B cell (primary cell): ENCODE data around the gene CHTOP.

Experiments used
- CTCF ChIP-seq: fragments of 200-600 bp; IDR thresholded peaks from one replicate; pipeline ENCODE4 v1.8.0; 2022; ENCODE audit warnings: antibody characterized with exemption, mild to moderate bottlenecking
- EZH2 ChIP-seq: IDR thresholded peaks from 2 replicates; pipeline ENCODE4 v1.6.1; 2012; ENCODE audit warnings: borderline replicate concordance, low read depth, mild to moderate bottlenecking, moderate library complexity, low read length; ENCODE audit not compliant: insufficient read depth, poor library complexity, severe bottlenecking

- TF ChIP-seq EZH2 = no peak
- no peak for TF ChIP-seq CTCF
These were observed 18.5 kb upstream of the CHTOP start for GRCh38 chr1:153615406-153615805.
